IPS-18a (cell line): Measurements from ENCODE around the gene CDC42BPG.

Source experiments
- H3K27ac ChIP-seq: one replicate; pipeline ENCODE4 v1.5.1; 2013; ENCODE audit warnings: low read length
- H3K27me3 ChIP-seq: one replicate; pipeline ENCODE4 v1.6.1; 2013; ENCODE audit warnings: mild to moderate bottlenecking, low read length; ENCODE audit not compliant: control insufficient read depth, insufficient read depth
- H3K36me3 ChIP-seq: one replicate; pipeline ENCODE4 v1.6.1; 2013; ENCODE audit warnings: low read depth, low read length; ENCODE audit not compliant: control insufficient read depth
- H3K4me1 ChIP-seq: one replicate; pipeline ENCODE4 v1.6.1; 2013; ENCODE audit warnings: low read depth, low read length; ENCODE audit not compliant: control insufficient read depth
- H3K4me3 ChIP-seq: one replicate; pipeline ENCODE4 v1.5.1; 2013; ENCODE audit warnings: low read length
- H3K9ac ChIP-seq: one replicate; pipeline ENCODE4 v1.6.1; 2013; ENCODE audit warnings: mild to moderate bottlenecking, low read length, moderate library complexity
- H3K9me3 ChIP-seq: one replicate; pipeline ENCODE4 v1.6.1; 2013; ENCODE audit warnings: low read depth, low read length; ENCODE audit not compliant: control insufficient read depth

The CDC42BPG gene

DNA sequence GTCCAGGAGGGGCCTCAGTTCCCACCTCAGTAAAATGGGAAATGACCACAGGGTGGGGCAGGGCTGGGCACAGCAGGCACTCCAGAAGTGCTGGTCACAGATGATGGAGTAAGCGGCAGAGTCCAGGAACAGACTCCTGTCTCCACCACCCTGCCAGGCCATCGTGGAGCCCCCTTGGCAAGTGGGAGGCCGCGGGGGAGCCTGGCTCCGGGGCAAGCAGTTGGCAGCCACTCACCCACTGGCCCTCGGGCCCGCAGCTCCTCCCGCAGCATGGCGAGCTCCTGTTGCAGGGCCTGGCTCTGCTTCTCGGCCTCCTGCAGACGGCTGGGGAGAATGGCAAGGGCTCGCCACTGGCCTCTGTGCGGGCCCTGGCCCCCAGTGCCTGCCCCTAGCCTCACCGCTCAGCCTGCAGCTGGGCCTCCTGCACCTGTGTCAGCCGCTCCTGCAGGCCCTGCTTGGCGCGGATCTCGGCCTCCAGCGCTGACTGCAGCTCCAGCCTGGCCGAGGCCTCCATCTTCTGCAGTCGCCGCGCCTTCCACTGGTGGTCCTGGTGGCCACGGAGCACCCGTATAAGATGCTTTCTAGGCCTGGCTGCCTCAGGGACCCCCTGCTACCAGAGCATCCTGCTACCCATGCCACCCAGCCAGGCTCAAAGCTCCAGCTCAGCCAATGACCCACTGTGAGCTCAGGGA, 10.3 kb downstream of the CDC42BPG start:
- Histone ChIP-seq H3K27me3 (no peaks in the 10 kb centered on the region), H3K9me3 (no peaks in the 10 kb centered on the region), H3K36me3 (peaks cover 4% of the 10 kb centered on the region), H3K9ac (no peak overlapping the region), H3K4me1 (no peaks in the 10 kb centered on the region), H3K27ac (no peak overlapping the region), H3K4me3 (no peak overlapping the region)

DNA sequence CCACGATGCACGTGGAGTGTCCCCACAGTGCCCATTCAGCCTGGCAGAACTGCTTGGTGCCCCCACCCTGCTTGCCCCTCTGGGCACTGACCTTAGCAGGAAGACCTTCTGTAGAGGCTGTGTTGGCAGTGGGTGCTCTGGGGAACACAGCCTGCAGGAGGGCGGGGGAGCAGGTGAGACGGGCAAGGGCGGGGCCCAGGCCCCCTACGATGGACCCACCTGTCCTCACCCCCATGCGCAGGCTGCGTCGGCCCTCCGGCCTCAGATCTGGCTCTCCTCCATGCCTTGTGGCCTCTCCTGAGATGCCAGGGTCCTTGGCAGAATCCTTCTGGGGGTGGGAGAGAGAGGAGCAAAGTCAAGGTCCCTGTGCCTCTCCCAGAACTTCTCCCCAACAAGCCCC, 10.9 kb downstream of the CDC42BPG start:
- Histone ChIP-seq H3K4me3 (no peak overlapping the region), H3K27me3 (no peaks in the 10 kb centered on the region), H3K9ac (no peak overlapping the region), H3K27ac (no peak overlapping the region), H3K36me3 (no peaks in the 10 kb centered on the region), H3K4me1 (no peaks in the 10 kb centered on the region), H3K9me3 (no peaks in the 10 kb centered on the region)

- Histone ChIP-seq H3K4me3 (no peak overlapping the region), H3K9ac (no peak overlapping the region), H3K9me3 (no peaks in the 10 kb centered on the region), H3K4me1 (no peaks in the 10 kb centered on the region), H3K27ac (no peak overlapping the region), H3K27me3 (no peaks in the 10 kb centered on the region), H3K36me3 (no peaks in the 10 kb centered on the region)
These were observed 11.3 kb downstream of the CDC42BPG start for GRCh38 chr11:64833198-64833502.

GRCh38 chr11:64832467-64833197, 11.8 kb downstream of the CDC42BPG start:
- Histone ChIP-seq H3K27ac (no peak overlapping the region), H3K36me3 (no peaks in the 10 kb centered on the region), H3K9me3 (no peaks in the 10 kb centered on the region), H3K9ac (no peak overlapping the region), H3K4me1 (no peaks in the 10 kb centered on the region), H3K27me3 (no peaks in the 10 kb centered on the region), H3K4me3 (no peak overlapping the region)

DNA sequence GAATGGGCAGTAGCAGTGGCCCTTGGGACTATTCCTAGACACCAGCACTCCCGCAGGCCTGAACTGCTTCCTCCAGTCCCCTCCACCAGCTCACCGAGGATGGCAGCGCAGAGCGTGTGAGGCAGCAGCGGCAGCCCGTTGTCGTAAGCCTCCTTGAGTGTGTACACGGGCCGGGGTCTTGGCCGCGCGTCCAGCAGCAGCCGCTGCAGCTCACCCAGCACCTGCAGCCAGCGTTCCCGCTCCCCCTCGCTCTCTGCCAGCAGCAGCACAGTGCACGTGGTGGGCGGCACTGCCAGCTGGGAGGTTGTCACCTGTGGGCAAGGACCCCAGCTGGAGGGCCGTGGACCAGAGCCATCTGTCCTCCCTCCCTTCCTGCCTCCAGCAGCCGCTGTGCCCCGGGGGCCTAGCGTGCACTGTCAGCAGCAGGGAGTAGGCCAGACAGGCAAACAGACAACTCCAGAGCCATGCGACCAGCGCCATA, 13.0 kb downstream of the CDC42BPG start:
- H3K4me1 ChIP-seq = no peaks in the 10 kb centered on the region
- no peak overlapping the region for H3K27ac ChIP-seq
- H3K36me3 ChIP-seq = peaks cover under 1% of the 10 kb centered on the region
- no peaks in the 10 kb centered on the region for H3K9me3 ChIP-seq
- no peak overlapping the region for H3K9ac ChIP-seq
- no peak overlapping the region for H3K4me3 ChIP-seq
- no peaks in the 10 kb centered on the region for H3K27me3 ChIP-seq

DNA sequence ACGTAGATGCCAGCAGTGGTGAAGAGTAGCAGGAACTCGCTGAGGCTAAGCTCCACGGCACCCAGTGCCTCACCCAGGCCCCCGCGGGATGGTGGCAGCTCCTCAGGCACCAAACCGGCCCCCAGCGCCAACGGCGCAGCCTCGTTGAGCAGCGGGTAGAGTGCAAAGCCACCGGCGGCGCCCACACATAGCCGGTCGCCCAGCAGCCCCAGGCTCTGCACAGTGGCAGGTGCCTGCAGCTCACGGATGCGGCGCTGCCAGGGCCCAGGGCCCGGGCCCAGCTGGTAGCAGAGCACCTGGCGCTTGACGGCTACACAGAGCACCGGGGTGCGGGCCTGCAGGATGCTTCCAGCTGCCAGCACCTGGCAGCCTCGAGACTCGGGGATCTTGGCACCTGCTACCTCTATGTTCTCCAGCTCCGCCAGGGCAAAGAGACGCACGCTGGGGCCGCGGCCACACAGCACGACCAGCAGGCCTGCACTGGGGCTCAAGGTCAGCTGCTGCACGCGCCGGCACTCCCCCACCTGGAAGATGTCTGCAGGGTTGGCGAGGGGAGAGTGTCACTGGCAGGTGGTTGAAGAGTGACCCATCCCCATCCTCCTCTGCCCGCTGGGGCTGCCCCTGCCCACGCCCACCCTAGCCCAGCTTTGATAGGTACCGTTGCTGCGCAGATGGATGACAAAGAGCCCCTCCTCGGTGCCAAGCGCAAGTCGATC, 14.8 kb downstream of the CDC42BPG start:
- Histone ChIP-seq H3K27me3 (no peaks in the 10 kb centered on the region), H3K9me3 (no peaks in the 10 kb centered on the region), H3K27ac (no peak overlapping the region), H3K4me3 (no peak overlapping the region), H3K4me1 (no peaks in the 10 kb centered on the region), H3K36me3 (peaks cover 9% of the 10 kb centered on the region), H3K9ac (no peak overlapping the region)

GRCh38 chr11:64827451-64827839, 17.0 kb downstream of the CDC42BPG start:
- Histone ChIP-seq H3K4me1 (no peaks in the 10 kb centered on the region), H3K36me3 (peaks cover 9% of the 10 kb centered on the region), H3K9ac (no peak overlapping the region)

DNA sequence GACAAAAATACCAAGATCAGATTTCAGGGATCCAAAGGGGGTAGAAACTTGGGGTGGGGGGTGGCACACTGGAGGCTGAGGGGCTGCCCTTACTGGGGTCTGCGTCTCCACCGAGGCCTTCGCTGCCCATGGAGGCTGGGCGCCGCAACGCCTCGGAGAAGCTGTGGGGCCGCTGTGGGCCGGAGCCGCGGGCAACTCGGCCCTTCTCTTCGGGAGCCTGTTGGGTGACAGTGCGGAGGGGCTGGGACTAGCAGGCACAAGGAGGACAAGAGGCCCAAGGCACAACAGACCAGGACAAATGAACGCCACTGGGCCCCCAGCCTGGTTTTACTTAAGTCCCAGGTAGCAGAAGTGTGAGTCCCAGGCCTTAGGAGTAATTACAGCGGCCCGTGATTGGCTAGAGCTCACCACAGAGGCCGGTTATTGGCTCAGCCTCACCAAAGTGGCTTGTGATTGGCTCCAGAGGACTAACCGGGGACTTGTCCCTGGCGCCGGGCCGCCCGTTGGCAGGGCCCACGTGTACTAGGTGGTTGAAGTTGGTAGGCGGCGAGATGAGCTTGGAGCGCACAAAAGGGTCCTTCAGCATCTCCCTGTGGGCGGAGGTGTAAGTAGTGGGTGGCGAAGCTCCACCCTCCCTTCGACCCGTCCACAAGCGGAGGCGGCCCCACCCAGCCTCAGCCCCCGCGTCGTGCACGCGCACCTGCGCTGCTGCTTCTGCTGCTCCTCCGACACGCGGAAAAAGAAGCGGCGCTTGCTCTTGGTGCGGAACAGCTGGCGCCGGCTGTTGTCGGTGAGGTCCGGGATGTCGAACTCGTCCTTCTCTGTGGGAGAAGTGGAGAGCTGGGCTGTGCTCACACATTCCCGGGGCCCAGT, 17.6 kb downstream of the CDC42BPG start:
- H3K4me1 ChIP-seq = no peaks in the 10 kb centered on the region
- no peaks in the 10 kb centered on the region for H3K27me3 ChIP-seq
- peaks cover 9% of the 10 kb centered on the region for H3K36me3 ChIP-seq
- H3K27ac ChIP-seq = no peak overlapping the region
- no peak overlapping the region for H3K9ac ChIP-seq
- H3K9me3 ChIP-seq = no peaks in the 10 kb centered on the region
- H3K4me3 ChIP-seq = no peak overlapping the region

More at GRCh38 chr11:64827451-64827839, 17.0 kb downstream of the CDC42BPG start:
- H3K9me3 ChIP-seq = no peaks in the 10 kb centered on the region
- no peaks in the 10 kb centered on the region for H3K27me3 ChIP-seq
- no peak overlapping the region for H3K4me3 ChIP-seq
- H3K27ac ChIP-seq = no peak overlapping the region

- Histone ChIP-seq H3K27me3 (no peaks in the 10 kb centered on the region), H3K9me3 (no peaks in the 10 kb centered on the region), H3K4me3 (no peak overlapping the region), H3K27ac (no peak overlapping the region), H3K4me1 (no peaks in the 10 kb centered on the region), H3K36me3 (peaks cover 9% of the 10 kb centered on the region), H3K9ac (no peak overlapping the region)
These were observed 18.4 kb downstream of the CDC42BPG start for GRCh38 chr11:64826062-64826461.

DNA sequence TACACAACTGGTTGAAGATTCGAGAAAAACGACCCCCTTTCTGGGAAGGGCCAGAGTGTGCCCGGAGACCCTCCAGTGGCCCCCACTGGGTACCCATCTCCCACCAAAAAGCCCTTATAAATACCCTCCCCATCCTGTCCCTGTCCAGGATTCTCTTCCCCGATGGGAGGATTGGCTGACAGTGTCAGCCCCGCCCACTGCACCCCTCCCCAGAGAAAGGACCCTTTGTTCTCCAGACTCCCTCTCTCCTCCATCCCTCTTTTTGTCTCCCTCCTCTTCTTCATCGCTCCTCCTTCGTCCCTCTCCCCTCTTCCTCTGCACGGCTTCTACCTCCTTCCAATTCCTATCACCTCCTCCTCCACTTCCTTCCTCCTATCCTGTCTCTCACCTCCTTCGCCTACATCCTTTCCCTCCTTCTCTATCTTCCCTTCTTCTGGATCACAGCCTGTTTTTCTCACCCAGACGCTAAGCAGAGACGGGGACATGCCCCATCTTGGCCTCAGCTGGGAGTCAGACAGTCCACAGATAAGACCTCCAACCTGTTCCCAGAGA, 20.8 kb downstream of the CDC42BPG start:
- Histone ChIP-seq H3K9me3 (no peaks in the 10 kb centered on the region), H3K36me3 (peaks cover 9% of the 10 kb centered on the region), H3K9ac (no peak overlapping the region), H3K27ac (no peak overlapping the region), H3K27me3 (no peaks in the 10 kb centered on the region), H3K4me1 (no peaks in the 10 kb centered on the region), H3K4me3 (no peak overlapping the region)

DNA sequence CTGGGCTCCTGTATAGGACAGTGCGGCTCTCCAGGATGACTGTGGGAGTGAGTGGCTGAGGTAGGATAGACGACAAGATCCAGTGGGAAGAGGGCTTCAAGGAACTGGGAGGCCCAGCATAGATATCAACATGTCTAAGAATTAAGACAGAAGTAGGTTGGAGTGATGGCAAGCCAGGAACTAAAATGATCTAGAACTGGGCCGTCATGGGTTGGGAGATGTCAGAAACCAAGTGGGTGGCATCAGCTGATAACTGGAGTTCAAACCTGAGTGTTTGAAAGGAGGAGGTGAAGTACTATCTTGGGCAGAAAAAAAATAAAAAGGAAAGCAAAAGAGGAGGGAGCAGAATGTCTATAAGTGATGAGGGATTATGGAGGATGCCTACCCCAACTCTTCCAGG, 27.0 kb downstream of the CDC42BPG start:
- Histone ChIP-seq H3K27ac (no peak overlapping the region), H3K4me1 (no peaks in the 10 kb centered on the region), H3K9me3 (no peaks in the 10 kb centered on the region), H3K27me3 (no peaks in the 10 kb centered on the region), H3K4me3 (no peak overlapping the region), H3K9ac (no peak overlapping the region), H3K36me3 (no peaks in the 10 kb centered on the region)
